Measurements from ENCODE around the gene CD28.
A peak's percentile ranks its signal among the peaks of the same experiment; 100 is the strongest.

CD28 gene

GRCh38 chr2:203718087-203718486 is 11.6 kb downstream of the CD28 start:
- H3K4me1 ChIP-seq (ENCODE audit: insufficient read depth, low read length), result peaks cover 30% of the 10 kb centered on the region

DNA sequence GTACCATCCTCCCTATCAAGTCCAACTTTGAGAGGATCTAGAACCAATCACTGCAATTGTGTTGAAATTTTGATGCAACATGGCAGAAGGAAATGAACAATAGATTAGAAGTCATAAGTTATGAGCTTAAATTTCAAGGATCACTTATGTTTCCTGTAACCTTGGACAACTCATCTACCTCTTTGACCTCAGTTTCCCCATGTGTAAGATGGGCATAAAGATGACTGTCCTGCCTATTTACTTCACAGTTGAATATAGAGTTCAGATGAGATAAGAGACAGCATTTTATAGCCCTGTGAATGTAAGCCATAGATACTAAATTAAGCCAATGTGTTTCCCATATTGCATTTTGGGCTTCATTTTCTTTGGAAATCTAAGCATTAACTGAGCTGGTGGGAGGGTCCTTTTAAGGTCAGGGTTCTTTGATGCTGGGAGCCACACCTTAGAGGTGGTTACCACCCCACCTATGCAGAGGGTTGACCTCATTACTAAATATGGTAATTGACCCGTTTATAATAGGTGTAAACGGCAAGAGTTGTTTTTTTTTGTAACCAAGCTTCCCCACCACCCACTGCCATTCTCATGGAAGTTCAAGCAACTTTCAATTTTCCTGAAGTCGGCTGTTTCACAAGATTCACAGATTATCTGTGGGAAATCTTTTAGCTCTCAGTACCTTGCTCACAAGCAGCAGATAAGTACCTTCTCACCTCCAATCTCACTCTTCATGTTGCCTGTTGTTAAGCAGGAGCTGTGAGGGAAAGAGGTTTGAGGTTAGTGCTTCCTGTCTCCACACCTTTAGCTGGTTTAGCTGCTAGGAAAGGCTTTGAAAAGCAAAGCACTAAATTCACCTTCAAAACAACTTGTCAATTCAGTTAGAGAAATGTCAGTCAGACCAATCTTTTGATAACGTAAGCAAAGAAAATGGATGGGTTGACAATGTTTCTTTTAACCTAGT is 13.3 kb downstream of the CD28 start:
- H3K4me1 ChIP-seq (ENCODE audit: insufficient read depth, low read length), result peaks cover 30% of the 10 kb centered on the region
- H3K27ac ChIP-seq (ENCODE audit: low read depth, low read length), result peak overlapping the region; percentile 20; the same call in 1 of the 2 replicates
- H3K4me3 ChIP-seq (ENCODE audit: low read length), result no peak overlapping the region
- WGBS, result 83% methylated on average over 2 of the region's 4 CpGs
- no peaks in the 10 kb centered on the region for H3K27me3 ChIP-seq (ENCODE audit: insufficient read depth, low read length)
- no peak overlapping the region for H3K9ac ChIP-seq (ENCODE audit: low read depth, low read length)
- H3K36me3 ChIP-seq (ENCODE audit: insufficient read depth, low read length), result no peaks in the 10 kb centered on the region
- no peaks in the 10 kb centered on the region for H3K9me3 ChIP-seq (ENCODE audit: insufficient read depth, low read depth, low read length)

More at GRCh38 chr2:203718087-203718486, 11.6 kb downstream of the CD28 start:
- no peak overlapping the region for H3K27ac ChIP-seq (ENCODE audit: low read depth, low read length)
- H3K27me3 ChIP-seq (ENCODE audit: insufficient read depth, low read length), result no peaks in the 10 kb centered on the region
- no peaks in the 10 kb centered on the region for H3K9me3 ChIP-seq (ENCODE audit: insufficient read depth, low read depth, low read length)
- no peaks in the 10 kb centered on the region for H3K36me3 ChIP-seq (ENCODE audit: insufficient read depth, low read length)
- WGBS, result 91% methylated on average over 3 of the region's 3 CpGs
- H3K4me3 ChIP-seq (ENCODE audit: low read length), result no peak overlapping the region
- no peak overlapping the region for H3K9ac ChIP-seq (ENCODE audit: low read depth, low read length)

DNA sequence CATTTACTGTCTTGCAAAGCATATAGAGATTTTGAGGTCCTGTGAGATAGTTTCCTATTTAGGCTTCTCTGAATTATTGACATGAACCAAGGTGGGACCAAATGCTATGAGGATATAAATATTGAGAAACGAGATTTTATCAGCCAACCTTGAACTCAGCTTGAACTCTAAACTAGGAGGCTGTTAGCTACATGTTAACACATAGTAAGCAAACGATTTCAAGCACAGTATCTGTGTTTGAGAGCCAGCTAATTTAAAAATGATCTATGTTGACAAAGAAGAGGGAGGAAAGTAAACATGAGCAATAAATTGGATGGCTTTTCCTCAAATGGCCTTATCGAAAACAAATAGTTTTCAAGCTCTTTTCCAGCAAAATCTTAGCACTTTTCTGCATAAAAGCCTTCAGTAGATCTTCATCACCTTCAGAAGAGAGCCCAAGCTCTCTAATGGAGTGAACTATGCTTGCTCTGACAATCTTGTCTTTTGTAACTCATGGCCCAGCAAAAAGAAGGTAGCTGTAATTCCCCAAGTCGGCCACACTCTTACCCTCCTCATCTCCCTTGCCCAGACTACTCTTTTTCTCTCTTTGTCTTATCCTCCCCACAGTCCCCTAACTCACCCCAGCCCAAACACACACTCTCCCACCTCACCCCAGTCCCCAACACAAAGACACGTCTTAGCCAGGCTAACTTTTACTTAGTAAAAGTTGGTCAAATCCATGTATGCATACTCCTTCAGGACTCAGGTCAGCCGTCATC is 14.7 kb downstream of the CD28 start:
- H3K9ac ChIP-seq (ENCODE audit: low read depth, low read length), result no peak overlapping the region; the same call in 1 of the 2 replicates
- H3K4me3 ChIP-seq (ENCODE audit: low read length), result no peak overlapping the region
- peak overlapping the region; percentile 82; the same call in 1 of the 2 replicates for H3K27ac ChIP-seq (ENCODE audit: low read depth, low read length)
- peaks cover 30% of the 10 kb centered on the region for H3K4me1 ChIP-seq (ENCODE audit: insufficient read depth, low read length)
- H3K36me3 ChIP-seq (ENCODE audit: insufficient read depth, low read length), result no peaks in the 10 kb centered on the region
- no peaks in the 10 kb centered on the region for H3K9me3 ChIP-seq (ENCODE audit: insufficient read depth, low read depth, low read length)
- no peaks in the 10 kb centered on the region for H3K27me3 ChIP-seq (ENCODE audit: insufficient read depth, low read length)
- WGBS, result 80% methylated on average over 6 of the region's 6 CpGs

- 87% methylated on average over 3 of the region's 3 CpGs for WGBS
- Histone ChIP-seq H3K27me3 (ENCODE audit: insufficient read depth, low read length) (no peaks in the 10 kb centered on the region), H3K9me3 (ENCODE audit: insufficient read depth, low read depth, low read length) (no peaks in the 10 kb centered on the region), H3K36me3 (ENCODE audit: insufficient read depth, low read length) (no peaks in the 10 kb centered on the region), H3K27ac (ENCODE audit: low read depth, low read length) (peak overlapping the region; percentile 82; the same call in 1 of the 2 replicates), H3K4me3 (ENCODE audit: low read length) (no peak overlapping the region), H3K4me1 (ENCODE audit: insufficient read depth, low read length) (peaks cover 30% of the 10 kb centered on the region), H3K9ac (ENCODE audit: low read depth, low read length) (no peak overlapping the region; the same call in 1 of the 2 replicates)
Observed at GRCh38 chr2:203721781-203722300, 15.4 kb downstream of the CD28 start.

DNA sequence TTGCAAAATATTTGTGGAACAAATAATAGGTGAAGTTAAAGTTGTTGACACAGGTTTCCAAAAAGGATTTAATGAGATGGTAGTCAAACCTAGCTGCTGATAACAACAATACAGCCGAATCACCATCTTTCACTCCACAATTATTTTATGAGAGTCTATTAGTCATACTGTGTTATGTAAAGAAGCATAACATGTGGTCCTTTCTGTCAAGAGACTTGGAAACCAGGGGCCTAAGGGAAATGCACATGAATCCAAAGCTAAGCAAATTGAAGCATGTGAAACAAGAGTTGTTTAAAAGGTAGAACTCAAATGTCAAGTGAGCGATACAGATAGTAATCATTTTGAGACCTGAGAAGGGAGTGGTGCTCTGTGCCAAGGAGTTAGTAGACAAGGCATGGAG is 16.0 kb downstream of the CD28 start:
- Histone ChIP-seq H3K9ac (ENCODE audit: low read depth, low read length) (no peak overlapping the region), H3K27ac (ENCODE audit: low read depth, low read length) (peak overlapping the region; percentile 78; the same call in 1 of the 2 replicates)
- 90% methylated on average over 1 of the region's 2 CpGs for WGBS

DNA sequence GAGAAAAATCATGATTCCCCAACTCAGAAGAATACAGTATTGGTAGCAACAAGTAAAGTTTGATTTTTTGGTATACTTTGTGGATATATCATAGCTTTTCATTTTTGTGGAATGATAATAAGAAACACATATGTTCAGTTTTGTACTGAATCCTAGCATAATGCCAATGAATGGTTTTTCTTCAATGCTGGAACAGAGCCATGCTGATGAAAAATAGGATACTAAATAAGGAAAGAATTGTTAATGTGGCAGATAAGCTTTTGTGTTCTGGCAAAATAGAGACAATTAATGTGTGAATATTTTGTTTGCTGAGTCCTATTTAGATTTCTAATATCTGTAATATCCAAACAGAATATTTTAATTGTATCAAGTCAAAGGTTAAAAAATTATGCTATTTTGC is 21.9 kb downstream of the CD28 start:
- Histone ChIP-seq H3K4me3 (ENCODE audit: low read length) (no peak overlapping the region), H3K4me1 (ENCODE audit: insufficient read depth, low read length) (no peaks in the 10 kb centered on the region), H3K27me3 (ENCODE audit: insufficient read depth, low read length) (no peaks in the 10 kb centered on the region), H3K27ac (ENCODE audit: low read depth, low read length) (no peak overlapping the region), H3K36me3 (ENCODE audit: insufficient read depth, low read length) (no peaks in the 10 kb centered on the region), H3K9me3 (ENCODE audit: insufficient read depth, low read depth, low read length) (no peaks in the 10 kb centered on the region), H3K9ac (ENCODE audit: low read depth, low read length) (no peak overlapping the region)

More for the DNA sequence above, 16.0 kb downstream of the CD28 start:
- Histone ChIP-seq H3K4me3 (ENCODE audit: low read length) (no peak overlapping the region), H3K27me3 (ENCODE audit: insufficient read depth, low read length) (no peaks in the 10 kb centered on the region), H3K36me3 (ENCODE audit: insufficient read depth, low read length) (no peaks in the 10 kb centered on the region), H3K4me1 (ENCODE audit: insufficient read depth, low read length) (peaks cover 30% of the 10 kb centered on the region), H3K9me3 (ENCODE audit: insufficient read depth, low read depth, low read length) (no peaks in the 10 kb centered on the region)

DNA sequence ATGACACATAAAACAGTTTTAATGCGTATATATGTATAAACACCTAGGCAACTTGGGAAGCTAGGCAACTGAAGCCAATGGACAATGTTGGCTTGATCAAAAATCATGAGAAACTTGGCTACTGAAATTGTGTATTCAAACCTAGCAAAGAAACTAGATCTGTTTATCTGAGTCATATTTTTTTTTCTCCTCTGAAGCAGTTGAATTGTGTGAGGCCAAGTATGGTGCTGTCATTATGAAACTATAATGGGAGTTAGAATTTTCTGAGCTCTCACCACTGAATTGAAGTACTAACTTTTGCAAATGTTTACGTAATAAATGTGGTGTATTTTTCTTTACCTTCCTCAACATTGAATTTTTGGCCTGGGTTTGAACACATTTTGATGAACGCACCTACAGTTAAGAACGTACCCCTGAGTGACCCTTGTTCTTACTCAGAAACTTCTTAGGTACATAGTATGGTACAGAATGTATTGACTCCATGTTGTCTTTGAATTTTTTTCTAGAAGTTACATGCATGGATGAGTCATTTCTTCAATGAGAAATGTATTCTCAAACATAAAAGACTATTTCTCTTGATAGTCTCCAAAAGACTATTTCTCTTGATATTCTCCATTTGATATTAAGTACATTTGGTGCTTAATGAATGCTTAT is 23.8 kb downstream of the CD28 start:
- no peaks in the 10 kb centered on the region for H3K36me3 ChIP-seq (ENCODE audit: insufficient read depth, low read length)
- H3K9ac ChIP-seq (ENCODE audit: low read depth, low read length), result no peak overlapping the region
- WGBS, result 97% methylated on average over 4 of the region's 4 CpGs
- no peak overlapping the region for H3K27ac ChIP-seq (ENCODE audit: low read depth, low read length)
- no peaks in the 10 kb centered on the region for H3K9me3 ChIP-seq (ENCODE audit: insufficient read depth, low read depth, low read length)
- no peak overlapping the region for H3K4me3 ChIP-seq (ENCODE audit: low read length)
- no peaks in the 10 kb centered on the region for H3K27me3 ChIP-seq (ENCODE audit: insufficient read depth, low read length)
- peaks cover 5% of the 10 kb centered on the region; the same call in 1 of the 2 replicates for H3K4me1 ChIP-seq (ENCODE audit: insufficient read depth, low read length)

DNA sequence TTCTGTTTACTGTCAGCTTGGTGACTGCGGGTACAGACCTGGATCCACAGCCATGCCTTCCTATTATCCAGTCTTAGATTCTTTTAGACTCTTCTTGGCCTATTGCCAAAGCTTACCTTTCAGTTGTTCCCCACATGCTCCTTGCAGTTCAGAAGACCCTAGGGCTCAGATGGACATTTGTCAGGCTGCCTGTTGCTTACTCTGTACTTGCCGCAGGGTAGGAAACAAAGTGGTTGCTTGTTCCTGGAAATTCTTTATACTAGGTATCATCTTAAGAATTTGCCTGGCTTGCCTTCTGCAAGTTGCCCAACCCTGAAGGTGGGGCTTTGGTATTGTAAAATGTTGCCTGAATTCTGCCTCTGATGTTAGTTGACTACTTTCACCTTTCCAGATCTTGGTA is 24.4 kb downstream of the CD28 start:
- Histone ChIP-seq H3K4me3 (ENCODE audit: low read length) (no peak overlapping the region), H3K36me3 (ENCODE audit: insufficient read depth, low read length) (no peaks in the 10 kb centered on the region), H3K27me3 (ENCODE audit: insufficient read depth, low read length) (no peaks in the 10 kb centered on the region), H3K27ac (ENCODE audit: low read depth, low read length) (no peak overlapping the region), H3K9me3 (ENCODE audit: insufficient read depth, low read depth, low read length) (no peaks in the 10 kb centered on the region), H3K4me1 (ENCODE audit: insufficient read depth, low read length) (peaks cover 5% of the 10 kb centered on the region; the same call in 1 of the 2 replicates), H3K9ac (ENCODE audit: low read depth, low read length) (no peak overlapping the region)
- 100% methylated on average over 2 of the region's 2 CpGs for WGBS

DNA sequence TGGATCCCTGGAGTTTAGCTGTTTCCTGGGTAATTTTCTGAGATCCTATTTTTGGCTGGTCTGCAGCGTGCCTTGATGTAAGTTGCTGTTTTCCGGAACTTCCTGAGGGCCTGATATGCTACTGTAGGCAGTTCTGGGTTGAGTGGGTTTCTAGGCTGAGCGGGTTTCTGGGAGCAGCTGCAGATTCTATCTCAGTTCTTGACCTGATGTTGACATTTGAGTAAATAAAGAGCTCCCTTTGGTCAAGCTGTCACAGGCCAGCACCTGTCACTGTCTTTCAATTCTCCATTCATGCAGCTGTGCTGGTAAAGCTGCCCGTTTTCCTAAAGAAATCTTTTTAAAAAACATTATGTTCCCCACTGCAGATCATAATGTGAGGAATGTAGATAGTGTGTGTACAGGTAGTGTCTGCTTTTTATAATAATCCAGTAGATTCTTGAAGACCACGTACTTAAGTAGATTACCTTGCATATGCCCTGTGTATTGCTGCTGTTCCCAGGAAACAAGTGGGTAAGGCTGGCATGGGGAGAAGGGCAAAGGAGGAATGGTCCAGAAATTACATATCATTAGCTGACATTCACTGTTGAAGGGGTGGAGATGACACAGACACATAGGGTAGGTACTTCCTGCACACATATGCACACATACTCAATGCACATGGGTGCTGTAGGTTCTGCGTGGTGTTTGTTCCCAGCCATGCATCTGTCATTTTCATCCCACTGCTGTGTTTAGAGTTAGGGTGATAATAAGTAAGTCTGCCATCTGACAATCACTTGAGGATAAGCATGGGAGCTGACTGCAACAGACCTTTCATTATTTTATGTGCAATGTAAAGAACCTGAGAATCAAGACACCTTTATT is 25.9 kb downstream of the CD28 start:
- WGBS, result 96% methylated on average over 6 of the region's 6 CpGs
- H3K9me3 ChIP-seq (ENCODE audit: insufficient read depth, low read depth, low read length), result no peaks in the 10 kb centered on the region
- no peak overlapping the region for H3K9ac ChIP-seq (ENCODE audit: low read depth, low read length)
- H3K36me3 ChIP-seq (ENCODE audit: insufficient read depth, low read length), result no peaks in the 10 kb centered on the region
- no peak overlapping the region for H3K4me3 ChIP-seq (ENCODE audit: low read length)
- no peaks in the 10 kb centered on the region for H3K27me3 ChIP-seq (ENCODE audit: insufficient read depth, low read length)
- H3K4me1 ChIP-seq (ENCODE audit: insufficient read depth, low read length), result peaks cover 5% of the 10 kb centered on the region; the same call in 1 of the 2 replicates
- H3K27ac ChIP-seq (ENCODE audit: low read depth, low read length), result no peak overlapping the region

- H3K4me1 ChIP-seq (ENCODE audit: insufficient read depth, low read length), result peaks cover 5% of the 10 kb centered on the region; the same call in 1 of the 2 replicates
- no peak overlapping the region for H3K9ac ChIP-seq (ENCODE audit: low read depth, low read length)
- no peaks in the 10 kb centered on the region for H3K27me3 ChIP-seq (ENCODE audit: insufficient read depth, low read length)
- no peak overlapping the region for H3K4me3 ChIP-seq (ENCODE audit: low read length)
- 87% methylated on average over 3 of the region's 3 CpGs for WGBS
- H3K36me3 ChIP-seq (ENCODE audit: insufficient read depth, low read length), result no peaks in the 10 kb centered on the region
- H3K9me3 ChIP-seq (ENCODE audit: insufficient read depth, low read depth, low read length), result no peaks in the 10 kb centered on the region
- no peak overlapping the region for H3K27ac ChIP-seq (ENCODE audit: low read depth, low read length)
Observed at GRCh38 chr2:203732953-203733510, 26.6 kb downstream of the CD28 start.
